MV-4-11 (cell line): Measurements from ENCODE around the gene CCDC171.
A peak's percentile ranks its signal among the peaks of the same experiment; 100 is the strongest.
"Not testable (repeated sequence)": the region's sequence is repeated elsewhere in the genome, so short reads cannot be mapped to it uniquely, and the experiment has no call there.

Experiments used
- DNase-seq: peaks from one replicate; lab custom pipeline; 2025; lab: John Stamatoyannopoulos, UW

CCDC171 gene

DNA sequence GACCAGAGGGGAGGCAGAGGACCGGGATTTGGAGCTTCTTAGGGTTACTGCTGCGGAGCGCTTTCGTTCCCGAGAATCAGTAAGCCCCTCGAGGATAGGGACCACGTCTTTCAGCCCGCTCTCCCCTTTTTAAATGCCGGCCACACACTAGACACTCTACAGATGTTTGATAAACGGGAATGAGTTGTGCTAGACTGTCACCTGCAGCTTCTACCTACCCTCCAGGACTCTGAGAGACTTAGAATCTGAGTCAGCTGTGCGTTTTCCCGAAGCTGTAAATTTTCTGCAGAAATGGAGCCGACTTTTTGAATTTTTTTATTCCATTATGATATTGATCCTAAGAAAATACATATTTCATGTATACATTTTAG lies 670 bp downstream of the CCDC171 start:
- DNase-seq: no peak

DNA sequence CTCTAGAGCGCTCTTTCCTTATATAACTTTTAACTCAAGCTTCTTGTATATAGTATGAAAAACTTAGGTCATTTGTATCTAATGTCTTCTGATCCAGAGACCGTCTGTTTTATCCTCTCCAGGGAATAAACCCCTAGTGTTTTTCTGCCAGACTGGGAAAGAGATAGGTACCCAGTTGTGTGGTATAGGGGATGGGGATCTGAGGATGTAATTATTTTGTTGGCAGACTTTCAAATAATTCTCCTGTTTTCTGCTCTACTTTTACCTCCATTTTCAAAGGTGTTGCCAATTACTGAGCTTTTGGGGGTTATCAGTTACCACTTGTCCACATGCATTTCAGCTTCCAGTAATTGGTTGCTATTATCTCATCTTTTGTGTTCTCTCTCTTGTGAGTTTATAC lies 17.9 kb downstream of the CCDC171 start:
- no peak for DNase-seq

DNA sequence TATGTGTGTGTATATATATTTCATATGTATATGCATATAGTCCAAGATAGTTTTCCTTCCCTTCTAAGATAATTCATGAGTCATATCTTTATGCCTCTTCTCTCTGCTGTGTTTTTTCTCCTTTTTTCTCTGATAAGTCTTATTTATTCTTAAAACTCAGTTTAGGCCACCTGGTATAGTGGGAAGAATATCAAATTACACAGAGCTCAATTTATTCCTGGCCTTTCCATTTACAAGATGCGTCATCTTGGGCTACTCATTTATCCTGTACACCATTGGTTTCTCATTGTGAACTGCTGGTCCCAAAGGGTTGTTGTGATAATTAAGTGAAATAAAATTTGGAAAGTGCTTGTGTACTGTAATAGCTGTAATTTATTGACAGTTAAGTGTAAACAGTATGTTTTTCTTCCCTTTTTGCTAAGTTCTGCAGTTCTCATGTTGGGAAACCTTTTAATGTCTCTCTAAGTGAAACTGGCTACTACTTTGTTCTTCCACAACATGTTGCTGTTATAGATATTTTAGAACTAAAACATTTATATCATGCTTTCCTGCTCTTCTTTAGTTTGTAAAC lies 19.4 kb downstream of the CCDC171 start:
- no peak for DNase-seq

DNA sequence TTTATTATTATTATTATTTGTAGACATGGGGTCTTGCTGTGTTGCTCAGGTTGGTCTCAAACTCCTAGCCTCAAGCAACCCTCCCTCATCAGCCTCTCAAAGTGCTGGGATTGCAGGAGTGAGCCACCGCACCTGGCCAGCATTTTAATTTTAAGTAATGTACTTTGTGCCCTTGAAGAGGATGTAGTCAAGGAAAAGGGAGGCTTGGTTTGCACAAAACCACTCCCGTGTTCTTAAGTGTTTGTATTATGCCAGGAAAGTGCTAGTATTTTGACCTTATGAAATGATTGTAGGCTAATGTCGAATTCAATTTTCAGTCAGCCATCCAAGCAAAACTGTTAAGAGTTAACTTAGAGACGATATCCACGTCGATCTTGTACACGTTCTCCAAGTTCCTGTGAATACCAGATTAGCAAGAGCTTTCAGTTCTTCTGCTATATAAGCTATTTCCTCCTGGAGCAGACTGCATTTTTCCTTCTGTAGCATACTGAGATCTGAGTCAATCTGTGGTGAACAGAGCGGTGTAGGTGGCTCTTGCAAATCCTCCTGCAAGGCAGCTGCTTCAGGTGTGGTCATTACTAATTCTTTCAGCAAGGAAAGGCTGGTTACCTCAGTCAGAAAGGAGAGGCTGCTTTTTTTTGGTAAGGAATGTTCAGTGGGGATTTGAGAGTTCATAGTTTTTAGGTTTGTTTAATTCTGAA lies 23.7 kb downstream of the CCDC171 start:
- DNase-seq: no peak

DNA sequence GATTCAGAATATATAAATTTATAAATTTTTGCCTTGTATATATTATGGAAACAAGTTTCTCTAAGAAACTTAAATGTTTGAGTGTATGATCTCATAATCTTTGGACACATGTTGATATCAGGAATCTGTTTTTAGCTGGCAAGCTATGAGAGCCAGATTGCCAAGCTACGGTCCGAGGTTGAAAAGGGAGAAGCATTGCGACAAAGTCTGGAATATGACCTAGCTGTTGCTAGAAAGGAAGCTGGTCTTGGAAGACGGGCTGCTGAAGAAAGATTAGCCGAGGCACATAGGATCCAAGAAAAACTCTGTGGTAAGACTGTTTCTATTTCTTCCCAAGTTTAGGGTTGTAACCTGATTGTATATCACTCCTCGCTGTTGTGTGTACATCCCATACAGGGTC lies 25.9 kb downstream of the CCDC171 start:
- no peak for DNase-seq

DNA sequence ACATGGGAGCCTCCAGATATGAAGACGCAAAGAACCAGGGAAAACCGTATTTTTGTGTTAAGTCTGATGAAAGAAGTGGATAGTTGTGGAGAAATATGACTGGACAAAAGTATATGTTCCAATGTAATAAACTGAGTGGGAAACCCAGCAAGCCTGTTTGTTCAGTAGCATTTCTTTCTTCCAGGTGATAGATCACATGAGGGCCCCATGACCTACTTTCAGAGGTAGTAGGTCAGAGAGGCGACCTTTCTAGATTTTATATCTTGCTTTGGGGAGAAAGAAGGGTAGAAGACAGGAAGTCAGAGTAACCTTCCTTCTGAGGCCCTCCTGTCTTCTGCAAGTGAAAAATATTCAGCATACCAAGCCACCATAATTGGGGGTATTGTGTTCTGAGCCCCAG lies 31.5 kb downstream of the CCDC171 start:
- DNase-seq: no peak

DNA sequence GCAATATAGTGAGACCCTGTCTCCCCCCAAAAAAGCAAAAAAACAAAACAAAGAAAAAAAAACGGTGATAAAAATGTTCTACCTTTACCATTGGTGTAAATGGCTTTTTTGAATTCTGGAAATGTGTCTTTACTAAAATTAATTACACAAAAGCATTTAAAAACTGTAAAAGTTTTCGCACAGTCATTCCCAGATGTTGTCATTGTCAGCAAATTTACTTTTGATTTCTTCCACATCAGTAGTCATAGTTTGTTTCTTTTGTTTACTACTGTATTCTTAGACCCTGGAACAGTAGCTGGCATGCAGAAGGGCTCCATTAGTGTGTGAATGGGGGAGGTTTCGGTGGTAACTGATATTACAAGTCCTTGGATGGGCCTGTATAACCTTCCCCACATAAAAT lies 39.5 kb downstream of the CCDC171 start:
- DNase-seq: no peak

DNA sequence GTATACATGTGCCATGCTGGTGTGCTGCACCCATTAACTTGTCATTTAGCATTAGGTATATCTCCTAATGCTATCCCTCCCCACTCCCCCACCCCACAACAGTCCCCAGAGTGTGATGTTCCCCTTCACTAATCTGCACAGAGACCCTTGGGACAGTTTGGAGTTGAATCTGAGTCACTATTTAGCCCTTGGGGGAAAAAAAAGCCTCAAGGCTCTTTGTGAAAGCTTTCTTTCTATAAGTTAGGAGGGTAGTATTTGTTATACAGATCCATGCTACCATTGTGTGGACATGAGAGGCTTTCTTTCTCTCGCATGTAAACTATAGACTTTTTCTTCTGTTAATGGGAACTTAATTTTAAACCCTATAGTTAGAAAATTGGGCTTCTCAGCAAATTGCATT lies 40.1 kb downstream of the CCDC171 start:
- DNase-seq: not testable (repeated sequence)

DNA sequence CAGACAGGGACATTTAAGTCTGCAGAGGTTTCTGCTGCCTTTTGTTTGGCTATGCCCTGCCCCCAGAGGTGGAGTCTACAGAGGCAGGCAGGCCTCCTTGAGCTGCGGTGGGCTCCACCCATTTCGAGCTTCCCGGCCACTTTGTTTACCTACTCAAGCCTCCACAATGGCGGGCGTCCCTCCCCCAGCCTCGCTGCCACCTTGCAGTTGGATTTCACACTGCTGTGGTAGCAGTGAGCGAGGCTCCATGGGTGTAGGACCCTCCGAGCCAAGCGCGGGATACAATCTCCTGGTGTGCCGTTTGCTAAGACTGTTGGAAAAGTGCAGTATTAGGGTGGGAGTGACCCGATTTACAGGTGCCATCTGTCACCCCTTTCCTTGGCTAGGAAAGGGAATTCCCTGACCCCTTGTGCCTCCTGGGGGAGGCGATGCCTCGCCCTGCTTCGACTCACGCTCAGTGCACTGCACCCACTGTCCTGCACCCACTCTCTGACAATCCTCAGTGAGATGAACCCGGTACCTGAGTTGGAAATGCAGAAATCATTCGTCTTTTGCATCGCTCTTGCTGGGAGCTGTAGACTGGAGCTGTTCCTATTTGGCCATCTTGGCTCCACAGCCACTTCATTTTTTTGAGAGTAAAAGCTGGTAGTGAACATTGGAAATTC lies 48.0 kb downstream of the CCDC171 start:
- DNase-seq: not testable (repeated sequence)

DNA sequence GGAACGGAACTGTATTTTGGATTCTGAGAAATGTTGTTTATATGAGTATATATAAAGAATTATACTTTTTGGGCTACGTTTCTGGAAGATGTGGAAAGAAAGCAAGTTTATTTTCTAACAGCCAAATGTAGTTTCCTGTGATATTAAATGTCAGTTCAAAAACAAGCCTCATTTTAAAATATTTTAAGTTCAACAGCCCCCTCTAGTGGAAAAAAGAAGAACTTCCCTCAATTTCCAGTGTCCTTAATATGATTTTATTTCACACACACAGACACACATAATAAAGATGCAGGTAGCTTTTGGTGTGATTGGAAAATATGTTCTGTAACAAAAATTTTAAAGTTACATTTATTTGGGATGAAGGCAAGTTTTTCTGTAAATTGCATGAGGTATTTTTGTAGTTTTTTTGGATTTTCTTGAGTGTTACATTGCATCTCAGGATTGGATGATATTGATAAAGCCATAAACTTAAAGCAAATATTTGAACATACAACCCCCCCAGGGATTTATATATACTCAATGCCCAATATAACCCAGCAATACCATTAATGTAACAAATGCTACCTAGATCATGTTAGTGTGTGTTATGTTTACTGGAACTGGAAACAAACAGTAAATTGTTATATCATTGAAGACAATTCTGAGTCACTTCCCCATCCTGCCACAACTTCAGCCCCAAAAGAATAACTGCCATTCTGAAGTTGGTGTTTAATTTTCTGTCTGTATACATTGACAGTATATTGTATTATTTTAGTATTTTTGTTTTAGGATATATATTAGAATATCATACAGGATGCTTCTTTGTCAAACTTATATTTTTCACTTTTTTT lies 54.0 kb downstream of the CCDC171 start:
- DNase-seq: peak; percentile 53

DNA sequence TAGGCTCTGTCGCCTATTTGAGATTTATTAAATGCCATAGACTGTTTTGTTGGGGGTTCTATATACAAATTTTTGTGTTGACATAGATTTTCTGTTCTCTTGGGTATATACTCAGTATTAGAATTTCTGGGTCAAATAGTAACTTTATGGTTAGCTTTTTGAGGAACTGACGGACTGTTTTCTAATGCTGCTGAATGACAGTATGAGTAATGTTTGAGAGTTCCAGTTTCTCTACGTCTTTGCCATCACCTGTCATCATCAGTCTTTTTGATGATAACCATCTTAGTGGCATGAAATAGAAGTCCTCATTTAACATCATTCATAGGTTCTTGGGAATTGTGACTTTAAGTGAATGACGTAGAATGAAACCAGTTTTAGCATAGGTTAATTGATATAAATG lies 60.1 kb downstream of the CCDC171 start:
- DNase-seq: no peak

DNA sequence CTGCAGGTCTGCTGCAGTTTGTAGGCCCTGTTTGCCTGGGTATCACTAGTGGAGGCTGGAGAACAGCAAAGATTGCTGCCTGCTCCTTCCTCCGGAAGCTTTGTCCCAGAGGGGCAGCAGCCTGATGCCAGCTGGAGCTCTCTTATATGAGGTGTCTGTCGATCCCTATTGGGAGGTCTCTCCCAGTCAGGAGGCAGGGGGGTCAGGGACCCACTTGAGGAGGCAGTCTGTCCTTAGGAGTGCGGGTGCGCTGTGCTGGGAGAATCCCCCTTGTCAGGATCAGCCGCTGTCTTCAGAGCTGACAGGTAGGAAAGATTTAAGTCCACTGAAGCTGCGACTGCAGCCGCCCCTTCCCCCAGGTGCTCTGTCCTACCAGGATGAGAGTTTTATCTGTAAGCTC lies 64.9 kb downstream of the CCDC171 start:
- no peak for DNase-seq

DNA sequence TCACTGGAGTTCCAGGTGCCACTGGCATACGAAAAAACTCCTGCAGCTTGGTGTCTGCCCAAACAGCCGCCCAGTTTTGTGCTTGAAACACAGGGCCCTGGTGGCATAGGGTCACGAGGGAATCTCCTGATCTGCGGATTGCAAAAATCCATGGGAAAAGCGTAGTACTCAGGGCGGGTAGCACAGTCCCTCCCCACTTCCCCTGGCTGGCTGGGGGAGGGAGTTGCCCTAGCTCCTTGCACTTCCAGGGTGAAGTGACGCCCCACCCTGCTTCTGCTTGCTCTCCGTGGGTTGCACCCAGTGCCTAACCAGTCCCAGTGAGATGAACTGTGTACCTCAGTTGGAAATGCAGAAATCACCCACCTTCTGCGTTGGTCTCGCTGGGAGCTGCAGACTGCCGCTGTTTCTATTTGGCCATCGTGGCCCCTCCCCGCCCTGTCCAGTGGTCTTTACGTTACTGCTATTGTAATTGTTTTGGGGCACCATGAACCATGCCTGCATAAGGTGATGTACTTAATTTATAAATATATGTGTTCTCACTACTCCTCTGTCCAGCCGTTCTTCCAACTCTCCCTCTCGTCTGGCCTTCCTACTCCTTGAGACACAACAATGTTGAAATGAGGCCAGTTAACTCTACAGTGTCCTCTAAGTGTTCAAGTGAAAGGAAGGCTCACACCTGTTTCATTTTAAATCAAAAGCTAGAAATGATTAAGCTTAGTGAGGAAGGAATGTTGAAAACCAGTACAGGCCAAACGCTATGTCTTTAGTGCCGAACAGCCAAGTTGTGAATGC lies 65.9 kb downstream of the CCDC171 start:
- no peak for DNase-seq

DNA sequence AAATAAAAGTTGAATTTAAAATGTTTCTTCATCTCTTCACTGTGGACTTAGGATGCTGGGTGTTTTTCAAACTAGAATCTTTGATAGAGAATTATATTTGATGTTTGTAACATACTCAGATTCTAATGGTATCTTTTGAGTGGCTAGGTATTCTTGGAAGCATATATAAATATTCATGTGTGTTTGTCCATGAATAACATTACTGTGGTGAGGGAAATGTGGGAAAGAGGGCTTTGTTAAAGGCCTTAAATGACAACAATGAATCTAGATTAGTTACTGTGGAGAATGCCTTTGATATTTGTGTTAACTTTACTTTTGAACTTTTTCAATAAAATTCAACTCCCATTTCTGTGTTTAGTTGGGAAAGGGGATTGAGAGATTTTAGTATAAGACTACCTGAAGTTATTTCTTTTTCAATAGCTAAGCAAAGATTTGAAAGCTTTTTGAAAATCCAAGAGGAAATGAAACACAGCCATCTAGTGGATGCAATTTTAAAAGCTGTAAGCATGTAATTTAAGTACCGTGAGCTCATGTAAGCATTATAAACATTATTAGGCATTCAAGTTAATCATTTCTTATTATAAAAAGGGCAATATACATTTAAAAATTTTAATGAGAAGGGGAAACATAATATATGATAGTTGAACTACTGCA lies 69.6 kb downstream of the CCDC171 start:
- no peak for DNase-seq

DNA sequence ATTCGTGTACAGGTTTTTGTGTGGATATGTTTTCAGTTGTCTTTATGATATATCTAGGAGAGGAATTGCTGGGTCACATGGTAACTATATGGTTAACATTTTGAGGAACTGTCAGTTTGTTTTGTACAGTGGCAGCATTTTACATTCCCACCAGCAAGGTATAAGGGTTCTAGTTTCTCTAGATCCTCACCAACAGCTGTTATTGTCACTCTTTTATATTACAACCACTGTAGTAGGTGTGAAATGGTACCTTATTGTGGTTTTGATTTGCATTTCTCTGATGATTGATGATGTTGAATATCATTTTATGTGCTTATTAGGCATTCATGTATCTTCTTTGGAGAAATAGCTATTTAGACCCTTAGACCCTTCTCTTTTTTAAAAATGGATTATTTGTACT lies 82.9 kb downstream of the CCDC171 start:
- DNase-seq: no peak

DNA sequence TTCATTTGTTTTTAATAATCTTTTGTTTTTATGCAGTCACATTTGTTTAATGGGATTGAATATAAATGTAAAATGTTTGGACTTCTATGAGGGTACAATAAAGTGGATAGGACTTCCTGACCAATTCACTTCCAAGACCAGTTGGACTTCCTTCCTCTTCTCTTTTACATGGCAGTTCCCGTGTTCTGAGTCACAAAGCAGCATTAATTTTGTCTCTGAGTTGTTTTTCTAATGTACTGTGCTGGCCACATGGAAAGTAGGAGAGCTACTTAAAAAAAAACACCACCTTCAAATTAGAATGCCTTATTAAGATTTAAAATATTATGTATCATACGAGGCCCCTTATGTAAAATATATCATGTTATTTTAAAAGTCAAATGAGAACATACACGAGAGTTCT lies 87.3 kb downstream of the CCDC171 start:
- DNase-seq: peak; percentile 18

DNA sequence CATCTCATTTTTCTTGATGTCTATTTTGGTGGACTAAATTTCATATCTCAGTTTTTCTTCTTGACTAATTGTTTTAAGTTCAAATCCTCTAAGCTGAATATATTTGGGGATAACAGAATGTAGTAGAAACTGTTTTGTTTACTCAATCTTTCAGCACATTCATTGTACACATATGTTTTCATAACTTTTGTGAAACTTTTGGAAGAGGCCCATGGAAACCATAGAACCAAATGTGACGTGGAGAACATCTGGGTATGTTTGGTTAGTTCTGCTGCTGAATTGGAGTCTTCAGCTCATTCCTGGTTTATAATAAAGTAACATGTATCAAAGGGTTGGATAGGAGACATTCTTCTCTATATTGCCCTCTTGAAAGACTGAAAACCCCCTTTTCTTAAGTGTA lies 88.4 kb downstream of the CCDC171 start:
- no peak for DNase-seq

DNA sequence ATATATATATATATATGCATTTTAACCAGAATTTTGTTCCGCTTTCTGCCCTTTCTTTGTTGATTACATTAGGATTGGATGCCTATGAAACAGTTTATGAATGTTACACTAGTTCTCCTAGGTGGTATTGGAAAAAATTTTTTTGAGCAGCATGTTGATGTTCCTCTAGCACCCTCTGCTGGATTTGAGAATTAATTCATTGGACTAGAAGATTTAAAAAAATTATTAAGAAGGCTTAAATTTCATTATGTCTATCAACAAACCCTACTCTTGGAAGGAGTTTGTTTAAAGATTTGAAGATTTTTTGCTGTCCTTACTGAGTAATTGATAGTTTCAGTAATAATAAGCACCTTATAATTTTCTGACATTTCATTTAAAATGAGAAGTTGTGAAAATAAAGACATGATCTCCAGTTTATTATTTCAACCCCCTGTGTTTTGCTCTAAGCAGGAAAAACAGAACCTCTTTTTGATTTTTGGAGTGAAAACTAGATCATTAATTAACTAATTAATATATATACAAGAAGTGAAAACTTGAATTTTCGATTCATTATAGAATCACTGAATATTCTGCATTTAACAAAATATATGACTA lies 89.6 kb downstream of the CCDC171 start:
- DNase-seq: peak; percentile 43

DNA sequence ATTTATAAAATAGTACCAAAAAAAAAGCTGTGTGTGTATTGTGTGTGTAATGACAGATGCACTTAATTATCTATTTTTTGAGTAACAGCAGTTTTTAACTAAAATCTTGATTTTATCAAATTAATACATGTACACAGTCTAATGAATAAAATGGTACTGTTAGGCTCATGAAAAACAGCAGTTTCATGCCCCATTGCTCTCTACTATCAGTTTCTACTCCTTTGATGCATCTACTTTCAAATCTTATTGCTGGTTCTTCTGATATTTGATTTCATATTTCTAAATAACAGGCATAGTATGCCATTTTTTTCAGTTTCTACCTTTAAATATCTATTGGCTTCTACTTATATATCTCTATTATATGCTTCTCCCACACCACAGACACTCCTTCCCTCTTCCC lies 117.4 kb downstream of the CCDC171 start:
- DNase-seq: no peak

DNA sequence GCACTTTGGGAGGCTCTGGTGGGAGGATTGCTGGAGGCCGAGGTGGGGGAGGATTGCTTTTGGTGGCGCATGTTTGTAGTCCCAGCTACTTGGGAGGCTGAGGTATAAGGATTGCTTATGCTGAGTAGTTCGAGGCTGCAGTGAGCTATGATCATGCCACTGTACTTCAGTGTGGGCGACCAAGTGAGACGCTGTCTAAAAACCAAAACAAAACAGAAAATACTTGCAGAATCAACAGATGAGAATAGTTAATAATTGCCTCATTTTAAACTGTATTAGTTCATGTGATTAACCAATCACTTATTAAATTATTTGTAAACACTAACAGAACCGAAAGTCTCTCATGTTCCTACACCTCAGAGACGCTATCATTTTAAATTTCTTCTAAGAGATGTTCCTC lies 118.1 kb downstream of the CCDC171 start:
- no peak for DNase-seq

DNA sequence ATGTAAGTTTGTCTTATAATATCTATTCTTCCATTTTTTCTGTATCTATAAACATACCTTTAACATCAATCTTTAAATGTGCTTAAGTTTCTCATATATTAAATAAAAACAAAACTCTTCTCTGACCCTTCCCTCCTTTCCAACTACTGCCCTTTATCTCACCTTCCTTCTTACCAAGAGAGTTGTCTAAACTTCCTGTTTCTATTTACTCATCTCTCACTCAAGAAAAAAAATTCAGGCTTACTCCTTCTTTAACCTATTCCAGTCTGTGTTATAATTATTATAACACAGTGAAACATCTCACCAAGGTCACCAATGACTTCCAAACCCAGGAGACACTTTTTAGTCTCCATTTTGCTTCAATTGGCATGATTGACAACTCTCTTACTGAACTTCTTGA lies 140.9 kb downstream of the CCDC171 start:
- peak; percentile 39 for DNase-seq
